ENCODE measurements around the gene TRAPPC2B. TPM values are rescaled to one million over a fixed set of nuclear protein-coding genes. Genes with fewer than 3 reads are reported as not detected.

The TRAPPC2B gene
- total and polyA plus RNA-seq, 2 of the 13 experiments (the other 11 are each of a cell fraction or from before 2014, with no cell fraction given), result 13.3 to 17.7 TPM

GRCh38 chr19:57410877-57411671 lies 47.7 kb downstream of the TRAPPC2B start, which contains the start of gene ZNF17 (continued):
- peak; percentile 68 for TF ChIP-seq ZNF687 (CRISPR knock-in tag; IDR thresholded peaks at IDR 0.05)
- peak; percentile 80; the same call in 1 of the 3 replicates for TF ChIP-seq MXI1 (IDR thresholded peaks at IDR 0.05; ENCODE audit: borderline replicate concordance, low read depth, low read length)
- TF ChIP-seq TCF7 (IDR thresholded peaks at IDR 0.05; ENCODE audit: low read depth), result no peak
- TF ChIP-seq ATF2 (CRISPR knock-in tag; IDR thresholded peaks at IDR 0.05), result peak; percentile 33; the same call in 1 of the 2 replicates
- TF ChIP-seq ZNF776 (CRISPR knock-in tag; IDR thresholded peaks at IDR 0.05), result no peak
- TF ChIP-seq FOXC1 (CRISPR knock-in tag; IDR thresholded peaks at IDR 0.05; ENCODE audit: borderline replicate concordance), result peak; percentile 65; the same call in 1 of the 2 replicates
- 0 out of 2 replicates have a peak, but pooled peaks have one; percentile 39 for TF ChIP-seq TFDP1 (CRISPR knock-in tag; IDR thresholded peaks at IDR 0.05; ENCODE audit: borderline replicate concordance)
- TF ChIP-seq ZNF609 (CRISPR knock-in tag; IDR thresholded peaks at IDR 0.05; ENCODE audit: borderline replicate concordance), result no peak
- TF ChIP-seq ZNF276 (CRISPR knock-in tag; IDR thresholded peaks at IDR 0.05; ENCODE audit: low read depth), result 0 out of 2 replicates have a peak, but pooled peaks have one; percentile 63
- 0 out of 2 replicates have a peak, but pooled peaks have one; percentile 58 for TF ChIP-seq EED (CRISPR knock-in tag; IDR thresholded peaks at IDR 0.05)
- TF ChIP-seq SRSF1 (optimal IDR thresholded peaks at IDR 0.05; ENCODE audit: low read depth, low read length), result peak; percentile 29
